Superior temporal gyrus (tissue), 1 donor: ENCODE results near the gene LZIC.

ENCODE experiments used
- DNase-seq: peaks from one replicate; pipeline ENCODE4 v3.0.0-alpha.2; 2016; ENCODE audit errors: extremely low spot score

Gene LZIC

DNA sequence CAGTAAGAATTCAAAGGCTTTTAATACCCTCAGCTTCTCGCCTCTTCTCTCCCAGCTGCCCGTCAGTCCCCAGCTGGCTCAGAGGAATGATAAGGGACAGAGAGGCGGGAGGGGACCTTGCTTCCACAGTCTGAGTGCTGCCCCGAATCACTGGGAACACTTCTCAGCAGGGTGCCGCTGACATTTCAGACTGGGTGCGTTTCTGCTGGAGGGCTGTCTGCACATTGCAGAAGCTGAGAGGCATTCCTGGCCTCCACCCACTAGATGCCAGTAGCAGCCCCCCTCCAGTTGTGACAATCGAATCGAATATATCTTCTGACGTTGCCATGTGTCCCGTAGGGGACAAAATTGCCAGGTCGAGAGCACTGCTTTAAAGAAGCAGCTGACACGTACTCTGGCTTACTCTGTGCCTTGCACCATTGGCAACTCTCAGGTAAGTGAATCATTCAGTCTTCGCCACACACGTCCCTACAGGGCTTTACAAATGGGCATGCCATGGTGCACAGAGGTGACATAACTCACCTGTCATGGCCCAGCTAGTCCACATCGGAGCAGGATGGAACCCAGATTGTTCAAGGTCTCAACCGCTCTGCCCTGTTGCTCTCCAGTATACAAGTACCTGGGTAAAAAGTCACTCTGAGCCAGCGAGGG, 57.0 kb downstream of the LZIC start:
- no peak for DNase-seq

DNA sequence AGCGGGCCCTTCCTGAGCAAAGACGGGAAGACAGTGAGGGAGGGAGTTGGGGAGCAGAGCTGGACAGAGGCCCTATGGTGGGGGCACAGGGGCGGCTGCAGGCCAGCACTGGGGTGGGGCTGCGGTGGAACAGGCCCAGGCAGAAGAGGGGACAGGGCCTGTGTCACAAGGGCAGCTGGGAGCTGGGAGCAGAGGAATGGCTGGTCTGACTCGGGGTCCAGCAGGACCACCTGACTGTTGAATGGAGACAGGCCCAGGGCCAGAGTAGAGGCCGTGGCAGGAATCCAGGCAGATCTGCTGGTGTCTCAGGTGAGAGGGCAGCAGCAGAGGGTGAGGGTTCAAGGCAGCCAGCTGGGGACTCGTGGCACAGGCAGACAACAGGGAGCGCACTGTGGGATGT, 58.4 kb downstream of the LZIC start:
- DNase-seq: no peak

DNA sequence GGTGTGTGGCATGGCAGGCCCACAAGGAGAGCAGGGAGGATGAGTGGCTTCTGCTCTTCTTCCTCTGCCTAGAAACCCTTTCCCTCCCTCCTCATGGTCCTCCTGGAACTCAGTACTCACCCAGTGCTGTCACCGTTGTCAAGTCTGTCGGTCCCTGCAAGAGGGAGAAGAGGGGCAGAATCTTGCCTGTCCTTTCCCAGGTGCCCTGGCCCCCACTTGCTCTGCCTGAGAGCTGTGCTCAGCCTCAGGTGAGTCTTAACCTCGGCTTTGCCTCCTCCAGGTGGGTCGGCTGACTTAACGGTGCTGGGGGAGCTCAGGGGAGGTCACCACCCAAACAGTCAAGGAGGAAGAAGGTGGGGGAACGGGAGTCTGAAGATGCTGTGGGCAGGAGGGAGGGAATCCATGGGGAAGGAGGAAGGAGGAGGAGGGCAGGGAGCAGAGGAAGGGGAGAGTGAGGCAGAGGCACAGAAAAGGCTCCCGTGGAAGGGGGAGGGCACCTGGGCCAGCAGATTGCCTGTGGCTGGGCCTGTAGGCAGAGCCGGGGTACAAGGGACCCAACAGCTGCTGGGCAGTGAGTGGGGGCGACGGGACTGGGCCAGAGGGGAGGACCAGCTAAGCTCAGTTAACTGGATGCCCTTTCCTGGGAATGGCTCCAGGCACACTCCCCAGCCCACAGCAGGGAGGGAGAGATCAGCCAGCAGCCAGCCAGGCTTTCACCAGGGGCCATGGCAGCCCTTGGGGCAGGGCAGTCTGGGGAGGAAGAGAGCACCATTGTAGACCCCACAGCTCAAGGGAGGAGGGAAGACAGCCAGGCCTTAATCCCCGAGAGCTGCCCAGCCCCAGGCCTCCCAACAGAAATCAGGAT, 59.4 kb downstream of the LZIC start:
- no peak for DNase-seq

DNA sequence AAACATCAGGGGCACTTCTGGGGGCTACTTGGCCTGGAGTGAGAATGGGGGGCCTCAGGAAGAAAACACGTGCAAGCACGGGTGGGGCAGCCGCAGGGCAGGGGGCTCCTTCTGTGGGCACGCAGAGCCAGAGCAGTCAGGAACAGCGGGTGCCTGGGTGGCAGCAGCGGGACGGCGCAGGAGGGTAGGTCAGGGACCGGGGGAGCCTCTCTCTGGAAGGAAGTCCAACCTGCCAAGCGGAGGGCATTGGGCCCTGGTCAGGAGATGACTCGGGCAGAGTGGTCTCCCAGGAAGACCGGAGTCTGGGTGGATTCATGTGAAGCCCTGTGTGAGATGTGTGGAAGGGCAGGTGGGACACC, 60.3 kb downstream of the LZIC start:
- DNase-seq: no peak

DNA sequence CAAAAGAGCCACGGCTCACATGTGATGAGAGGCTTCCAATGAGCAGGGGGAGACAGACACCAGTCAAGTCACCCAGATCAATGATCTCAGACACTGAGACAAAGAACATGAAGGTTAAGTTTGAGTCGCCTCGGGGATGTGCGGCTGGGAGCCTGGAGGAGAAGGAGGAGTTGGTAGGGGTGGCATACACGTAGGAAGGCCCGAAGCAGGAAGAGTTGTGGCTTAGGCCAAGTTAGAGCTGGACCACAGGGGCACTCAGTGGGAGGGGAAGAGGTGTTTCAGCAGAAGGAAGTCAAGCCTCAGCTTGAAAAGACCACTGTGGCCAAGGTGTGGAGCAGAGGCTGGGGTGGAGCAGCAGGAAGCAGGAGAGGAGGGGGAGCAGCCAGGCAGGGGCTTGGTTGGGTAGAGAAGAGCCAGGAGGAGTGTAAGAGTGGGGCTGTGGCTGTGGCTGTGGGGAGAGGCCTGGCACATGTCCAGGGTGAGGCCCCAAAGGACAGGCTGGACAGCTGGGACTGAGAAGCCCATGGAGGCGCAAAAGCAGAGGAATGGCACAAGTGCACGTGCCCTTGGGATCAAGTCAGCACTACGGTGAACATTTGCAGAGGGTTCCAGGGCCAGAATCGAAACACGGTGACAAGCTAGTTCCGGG, 60.8 kb downstream of the LZIC start:
- DNase-seq: no peak

DNA sequence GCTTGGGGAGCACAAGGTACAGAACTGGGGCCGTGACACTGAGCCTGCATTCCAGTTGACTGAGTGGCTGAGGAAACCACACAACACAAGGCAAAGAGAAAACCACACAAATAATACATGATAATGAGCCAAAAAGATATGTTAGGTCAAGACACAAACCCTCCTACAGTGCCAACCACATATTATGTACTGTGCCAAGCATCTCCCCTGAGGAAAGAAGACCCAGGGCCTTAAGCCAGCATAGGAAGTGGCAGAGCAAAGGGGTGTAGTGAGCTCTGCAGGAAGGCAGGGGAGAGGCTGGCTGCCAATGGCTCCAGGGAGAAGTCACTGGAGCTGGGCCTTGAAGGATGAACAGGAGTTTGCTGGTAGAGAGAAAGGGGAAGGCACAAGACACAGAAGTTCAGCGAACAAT, 61.3 kb downstream of the LZIC start:
- no peak for DNase-seq
